GM12875 (cell line): ENCODE results near the gene DQX1.
"Not testable (repeated sequence)": the region's sequence is repeated elsewhere in the genome, so short reads cannot be mapped to it uniquely, and the experiment has no call there.

ENCODE experiments used
- H3K4me3 ChIP-seq: one replicate; pipeline ENCODE4 v1.5.1; 2011; ENCODE audit warnings: low read depth, low read length, control low read depth
- TF ChIP-seq, protein P1 (sequence below): IDR thresholded peaks from 2 replicates; pipeline ENCODE4 v1.5.1; 2011; ENCODE audit warnings: low read depth, mild to moderate bottlenecking, control low read depth, inconsistent platforms, low read length, moderate library complexity, borderline replicate concordance; ENCODE audit not compliant: insufficient read depth

DQX1 gene

GRCh38 chr2:74569686-74570085, 43.7 kb upstream of the DQX1 start:
- TF ChIP-seq, protein P1, sequence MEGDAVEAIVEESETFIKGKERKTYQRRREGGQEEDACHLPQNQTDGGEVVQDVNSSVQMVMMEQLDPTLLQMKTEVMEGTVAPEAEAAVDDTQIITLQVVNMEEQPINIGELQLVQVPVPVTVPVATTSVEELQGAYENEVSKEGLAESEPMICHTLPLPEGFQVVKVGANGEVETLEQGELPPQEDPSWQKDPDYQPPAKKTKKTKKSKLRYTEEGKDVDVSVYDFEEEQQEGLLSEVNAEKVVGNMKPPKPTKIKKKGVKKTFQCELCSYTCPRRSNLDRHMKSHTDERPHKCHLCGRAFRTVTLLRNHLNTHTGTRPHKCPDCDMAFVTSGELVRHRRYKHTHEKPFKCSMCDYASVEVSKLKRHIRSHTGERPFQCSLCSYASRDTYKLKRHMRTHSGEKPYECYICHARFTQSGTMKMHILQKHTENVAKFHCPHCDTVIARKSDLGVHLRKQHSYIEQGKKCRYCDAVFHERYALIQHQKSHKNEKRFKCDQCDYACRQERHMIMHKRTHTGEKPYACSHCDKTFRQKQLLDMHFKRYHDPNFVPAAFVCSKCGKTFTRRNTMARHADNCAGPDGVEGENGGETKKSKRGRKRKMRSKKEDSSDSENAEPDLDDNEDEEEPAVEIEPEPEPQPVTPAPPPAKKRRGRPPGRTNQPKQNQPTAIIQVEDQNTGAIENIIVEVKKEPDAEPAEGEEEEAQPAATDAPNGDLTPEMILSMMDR = no peak
- no peak overlapping the region for H3K4me3 ChIP-seq

- H3K4me3 ChIP-seq = no peak overlapping the region
- TF ChIP-seq, protein P1 = no peak
These were observed 41.9 kb upstream of the DQX1 start for GRCh38 chr2:74567881-74568280.

DNA sequence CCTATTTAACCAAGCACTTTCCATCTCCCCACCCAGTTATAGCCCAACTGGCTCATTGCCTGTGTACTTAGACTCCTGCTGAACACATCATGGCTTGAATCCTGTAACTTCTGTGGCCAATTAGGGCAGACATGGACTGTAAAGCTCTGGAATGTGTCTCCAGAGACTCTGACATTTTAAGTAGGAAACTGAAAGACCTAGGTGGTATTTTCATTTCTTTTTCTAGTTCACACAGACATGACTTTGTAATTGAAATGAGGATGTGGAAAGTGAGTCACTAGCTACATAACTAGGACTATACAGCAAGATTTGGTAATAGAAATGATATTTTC, 40.7 kb upstream of the DQX1 start:
- no peak overlapping the region for H3K4me3 ChIP-seq
- TF ChIP-seq, protein P1 = no peak

- TF ChIP-seq, protein P1 = no peak
- no peak overlapping the region for H3K4me3 ChIP-seq
These were observed 40.2 kb upstream of the DQX1 start for GRCh38 chr2:74566076-74566753.

- TF ChIP-seq, protein P1 = no peak
- no peak overlapping the region for H3K4me3 ChIP-seq
These were observed 38.2 kb upstream of the DQX1 start for GRCh38 chr2:74564222-74564621.

- no peak overlapping the region for H3K4me3 ChIP-seq
- TF ChIP-seq, protein P1 = no peak
These were observed 36.2 kb upstream of the DQX1 start for GRCh38 chr2:74562126-74562775.

DNA sequence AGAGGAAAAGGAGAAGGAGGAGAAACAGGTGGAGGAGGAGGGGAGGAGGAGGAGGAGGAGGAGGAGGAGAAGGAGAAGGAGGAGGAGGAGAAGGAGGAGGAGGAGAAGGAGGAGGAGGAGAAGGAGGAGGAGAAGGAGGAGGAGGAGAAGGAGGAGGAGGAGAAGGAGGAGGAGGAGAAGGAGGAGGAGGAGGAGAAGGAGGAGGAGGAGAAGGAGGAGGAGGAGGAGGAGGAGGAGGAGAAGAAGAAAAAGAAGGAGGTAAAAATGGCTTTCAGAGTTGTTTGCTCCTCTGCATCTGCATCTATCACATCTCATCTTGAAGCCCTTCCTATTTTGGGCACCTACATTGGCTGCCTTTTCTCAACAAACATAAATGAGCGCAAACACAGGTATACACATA, 35.0 kb upstream of the DQX1 start:
- not testable (repeated sequence) for H3K4me3 ChIP-seq
